Naive thymus-derived CD4-positive, alpha-beta T cell (primary cell): ENCODE measurements around the gene CBLB. TPM values are rescaled to one million over a fixed set of nuclear protein-coding genes. Genes with fewer than 3 reads are reported as not detected.

ENCODE experiments used
- ATAC-seq: fragments of 150-1000 bp; cut with Tn5 transposase; 2 replicates; pipeline ENCODE4 v1.10.0; 2021; ENCODE audit warnings: mild to moderate bottlenecking, moderate library complexity
- CTCF ChIA-PET: fragments of 350-600 bp; sonication (Branson Sonifier 250); formaldehyde crosslinking; loops from one replicate; lab custom pipeline; 2021; ENCODE audit warnings: antibody characterized with exemption; lab: Charles Lee
- POLR2A ChIA-PET: fragments of 350-600 bp; sonication (Branson Sonifier 250); formaldehyde crosslinking; loops from one replicate; lab custom pipeline; 2021; ENCODE audit warnings: antibody characterized with exemption, inconsistent platforms; lab: Charles Lee
- DNase-seq, 9 donors: peaks; one replicate each; pipeline versions ENCODE4 v3.0.0 to v3.0.0-alpha.2; 2020 to 2022; ENCODE audit warnings: mixed read lengths in 1 of 9
- H3K27ac ChIP-seq: one replicate; pipeline ENCODE4 v1.7.0; 2013; ENCODE audit warnings: mild to moderate bottlenecking, low read depth, low read length, moderate library complexity
- H3K27me3 ChIP-seq, 2 donors: one replicate each; pipeline ENCODE4 v1.7.0; 2013; ENCODE audit warnings: low read length in 2 of 2, mild to moderate bottlenecking in 2 of 2, moderate library complexity in 2 of 2; ENCODE audit not compliant: control insufficient read depth in 2 of 2, insufficient read depth in 2 of 2
- H3K36me3 ChIP-seq, 3 experiments: 1 replicate in 2 of 3; 2 replicates in 1 of 3; pipeline ENCODE4 v1.7.0; 2013; ENCODE audit warnings: low read length in 3 of 3, mild to moderate bottlenecking in 3 of 3, moderate library complexity in 1 of 3; ENCODE audit not compliant: insufficient read depth in 3 of 3, control insufficient read depth in 2 of 3
- H3K4me1 ChIP-seq, 2 donors: one replicate each; pipeline ENCODE4 v1.7.0; 2013; ENCODE audit warnings: low read length in 2 of 2, mild to moderate bottlenecking in 2 of 2, moderate library complexity in 1 of 2; ENCODE audit not compliant: control insufficient read depth in 2 of 2, insufficient read depth in 2 of 2
- H3K4me3 ChIP-seq: 2 replicates; pipeline ENCODE4 v1.7.0; 2013; ENCODE audit warnings: mild to moderate bottlenecking, low read length
- H3K9me3 ChIP-seq, 3 experiments: 1 replicate in 2 of 3; 2 replicates in 1 of 3; pipeline ENCODE4 v1.7.0; 2013; ENCODE audit warnings: low read length in 3 of 3; ENCODE audit not compliant: control insufficient read depth in 2 of 3
- H3K27ac Mint-ChIP-seq, 9 donors: one replicate each; pipeline ENCODE4 v1.8.0; 2020 to 2022; ENCODE audit warnings: mixed read lengths in 9 of 9, mild to moderate bottlenecking in 8 of 9, moderate library complexity in 5 of 9, inconsistent platforms in 2 of 9
- H3K27me3 Mint-ChIP-seq, 5 donors: one replicate each; pipeline ENCODE4 v1.8.0; 2021 to 2022; ENCODE audit warnings: mixed read lengths in 5 of 5, mild to moderate bottlenecking in 1 of 5
- H3K36me3 Mint-ChIP-seq, 5 donors: one replicate each; pipeline ENCODE4 v1.8.0; 2020 to 2022; ENCODE audit warnings: mixed read lengths in 5 of 5, mild to moderate bottlenecking in 3 of 5, inconsistent platforms in 1 of 5
- H3K4me1 Mint-ChIP-seq, 7 donors: one replicate each; pipeline ENCODE4 v1.8.0; 2020 to 2022; ENCODE audit warnings: mixed read lengths in 7 of 7, mild to moderate bottlenecking in 3 of 7, inconsistent platforms in 1 of 7
- H3K4me3 Mint-ChIP-seq, 10 donors: one replicate each; pipeline ENCODE4 v1.8.0; 2020 to 2022; ENCODE audit warnings: mild to moderate bottlenecking in 10 of 10, mixed read lengths in 10 of 10, moderate library complexity in 6 of 10, inconsistent platforms in 2 of 10
- H3K9me3 Mint-ChIP-seq, 11 donors: one replicate each; pipeline ENCODE4 v1.8.0; 2020 to 2022; ENCODE audit warnings: mixed read lengths in 11 of 11, mild to moderate bottlenecking in 4 of 11, inconsistent platforms in 1 of 11, moderate library complexity in 1 of 11
- intact Hi-C, 2 donors: fragments of 100-400 bp; cut with micrococcal nuclease; formaldehyde crosslinking; loops; one replicate each; pipeline ENCODE4 v1.15.1; 2023
- polyA plus RNA-seq, 2 donors: library from polyadenylated mRNA; unstranded; fragments of 300-500 nt; fragmentation: Illumina TruSeq; gene quantifications; one replicate each; pipeline ENCODE4 v1.2.3, GENCODE V29; 2021
- total RNA-seq, 6 experiments: library from RNA in 5 of 6; stranded (reverse) in 5 of 6; gene quantifications; 1 replicate in 5 of 6; 2 replicates in 1 of 6; pipeline ENCODE4 v1.2.3 and lab custom pipeline; 2021 to 2026

CBLB gene
- total and polyA plus RNA-seq, 7 experiments from 2014 or later, result 22.4 to 135 (median 97.8) TPM

- no peak overlapping the region for H3K4me3 Mint-ChIP-seq
- no peak overlapping the region for H3K27ac Mint-ChIP-seq
- H3K4me1 ChIP-seq, result peaks cover 22 to 23% of the 10 kb centered on the region in 2 donors
- H3K36me3 ChIP-seq, result peaks cover 0 to 14% (median 10%) of the 10 kb centered on the region in 3 experiments
- peaks cover 0 to 50% (median 45%) of the 10 kb centered on the region in 5 donors for H3K36me3 Mint-ChIP-seq
- ChIA-PET CTCF (no interaction called here), POLR2A (interaction anchor here (1.3 kb wide), 1 partner anchor 33 kb away, joined by 4 read pairs; no protein-coding TSS in a partner anchor)
- H3K9me3 Mint-ChIP-seq, result peaks cover 0 to 6% (median 0%) of the 10 kb centered on the region in 11 donors
- no peak overlapping the region for H3K27ac ChIP-seq
- H3K4me3 ChIP-seq, result no peak overlapping the region
- no peak for DNase-seq
- no peaks in the 10 kb centered on the region for H3K27me3 ChIP-seq
- no peak for ATAC-seq
- no peaks in the 10 kb centered on the region for H3K27me3 Mint-ChIP-seq
- H3K4me1 Mint-ChIP-seq, result peaks cover 18 to 61% (median 54%) of the 10 kb centered on the region in 7 donors
- intact Hi-C loops, result loop anchor here in 1 of 2 donors (1.0 kb wide), 1 partner anchor 7 kb away; no protein-coding TSS in a partner anchor
- no peaks in the 10 kb centered on the region for H3K9me3 ChIP-seq
These were observed 12.2 kb downstream of the CBLB start for GRCh38 chr3:105856605-105857004.

DNA sequence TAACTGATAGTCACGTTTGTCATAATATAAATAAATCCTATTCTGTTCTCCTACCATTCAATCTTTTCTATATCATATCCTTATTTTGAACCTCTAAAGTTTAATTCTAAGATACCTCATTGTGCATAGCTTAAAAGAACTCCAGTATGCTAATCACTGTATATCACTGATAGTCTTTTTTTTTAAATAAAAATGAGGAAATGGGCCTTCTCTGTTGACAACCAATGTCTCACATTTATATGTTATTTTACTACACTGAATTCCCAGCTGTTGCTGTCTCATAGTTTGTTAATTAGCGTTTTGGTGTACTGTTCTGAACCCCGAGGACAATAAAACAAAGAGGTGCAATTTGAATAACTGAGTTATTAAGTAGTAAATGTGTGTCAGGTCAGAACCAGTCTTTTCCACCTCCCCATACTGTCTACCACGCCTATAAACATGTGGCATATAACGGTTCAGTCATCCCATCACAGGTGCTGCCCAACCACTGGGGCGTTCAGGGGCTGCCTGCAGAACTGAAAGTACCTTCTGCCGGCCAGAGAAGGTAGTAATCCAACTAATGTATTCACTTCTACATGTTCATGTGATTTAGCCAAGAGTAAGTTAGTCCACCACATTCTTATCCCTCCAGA lies 14.9 kb downstream of the CBLB start:
- peak; percentile 66 for ATAC-seq
- Histone ChIP-seq H3K4me1 (peaks cover 11 to 30% of the 10 kb centered on the region in 2 donors), H3K9me3 (no peaks in the 10 kb centered on the region), H3K27ac (no peak overlapping the region), H3K27me3 (no peaks in the 10 kb centered on the region), H3K4me3 (no peak overlapping the region), H3K36me3 (peaks cover 0 to 17% (median 10%) of the 10 kb centered on the region in 3 experiments)
- Mint-ChIP-seq H3K27ac (peak overlapping the region in 3 of 9 donors; percentile 3 to 51 (median 32)), H3K27me3 (no peaks in the 10 kb centered on the region), H3K9me3 (peaks cover 0 to 7% (median 0%) of the 10 kb centered on the region in 11 donors), H3K36me3 (peaks cover 5 to 60% (median 58%) of the 10 kb centered on the region in 5 donors), H3K4me1 (peaks cover 16 to 71% (median 66%) of the 10 kb centered on the region in 7 donors), H3K4me3 (no peak overlapping the region)
- ChIA-PET POLR2A (no interaction called here), CTCF (no interaction called here)
- intact Hi-C loops, result loop anchor here in 1 of 2 donors (1.0 kb wide), 1 partner anchor 8 kb away; no protein-coding TSS in a partner anchor
- no peak for DNase-seq

DNA sequence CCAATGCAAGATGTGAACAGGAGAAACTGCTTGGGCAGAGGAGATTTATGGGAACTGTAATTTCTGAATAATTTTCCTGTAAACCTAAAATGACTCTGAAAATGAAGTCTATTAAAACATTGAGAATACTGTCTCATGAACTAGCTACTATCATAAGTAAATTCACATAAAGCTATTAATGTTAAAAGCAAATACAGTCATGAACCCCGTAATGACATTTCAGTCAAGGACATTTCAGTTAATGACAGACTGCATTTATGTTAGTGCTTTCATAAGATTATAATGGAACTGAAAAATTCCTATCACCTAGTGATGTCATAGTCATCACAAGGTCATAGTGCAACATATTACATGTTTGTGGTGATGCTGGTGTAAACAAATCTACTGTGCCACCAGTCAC lies 17.2 kb downstream of the CBLB start:
- CTCF ChIA-PET, result no interaction called here
- Histone ChIP-seq H3K27me3 (no peaks in the 10 kb centered on the region), H3K9me3 (no peaks in the 10 kb centered on the region), H3K36me3 (peaks cover 0 to 17% (median 14%) of the 10 kb centered on the region in 3 experiments), H3K27ac (no peak overlapping the region), H3K4me1 (peaks cover 8 to 33% of the 10 kb centered on the region in 2 donors), H3K4me3 (no peak overlapping the region)
- POLR2A ChIA-PET, result interaction anchor here (0.6 to 1.1 kb wide), 2 partner anchors 15 to 19 kb away, joined by 3 read pairs; no protein-coding TSS in a partner anchor
- intact Hi-C loops, result no loop called here
- DNase-seq (no peak), ATAC-seq (no peak)
- Mint-ChIP-seq H3K9me3 (peaks cover 0 to 7% (median 0%) of the 10 kb centered on the region in 11 donors), H3K4me3 (peak overlapping the region in 1 of 10 donors; percentile 10), H3K27ac (peak overlapping the region in 1 of 9 donors; percentile 2), H3K27me3 (no peaks in the 10 kb centered on the region), H3K36me3 (peaks cover 5 to 68% (median 54%) of the 10 kb centered on the region in 5 donors), H3K4me1 (peaks cover 19 to 76% (median 70%) of the 10 kb centered on the region in 7 donors)

GRCh38 chr3:105851176-105851575 lies 17.6 kb downstream of the CBLB start:
- no peak overlapping the region for H3K4me3 ChIP-seq

GRCh38 chr3:105850593-105850992 lies 18.2 kb downstream of the CBLB start:
- H3K36me3 Mint-ChIP-seq, result peaks cover 5 to 62% (median 50%) of the 10 kb centered on the region in 5 donors
- peak overlapping the region in 2 of 9 donors; percentile 41 to 49 for H3K27ac Mint-ChIP-seq
- Histone ChIP-seq H3K4me3 (no peak overlapping the region), H3K36me3 (peaks cover 0 to 17% (median 11%) of the 10 kb centered on the region in 3 experiments), H3K4me1 (peaks cover 14 to 34% of the 10 kb centered on the region in 2 donors), H3K9me3 (no peaks in the 10 kb centered on the region), H3K27ac (no peak overlapping the region), H3K27me3 (no peaks in the 10 kb centered on the region)
- CTCF ChIA-PET, result interaction anchor here (0.6 kb wide), 1 partner anchor 35 kb away, joined by 3 read pairs; no protein-coding TSS in a partner anchor
- intact Hi-C loops, result no loop called here
- H3K27me3 Mint-ChIP-seq, result no peaks in the 10 kb centered on the region
- peak overlapping the region in 2 of 10 donors; percentile 7 to 10 for H3K4me3 Mint-ChIP-seq
- ATAC-seq (no peak), DNase-seq (no peak)
- H3K9me3 Mint-ChIP-seq, result peaks cover 0 to 7% (median 0%) of the 10 kb centered on the region in 11 donors
- H3K4me1 Mint-ChIP-seq, result peaks cover 20 to 78% (median 70%) of the 10 kb centered on the region in 7 donors
- POLR2A ChIA-PET, result no interaction called here

More at GRCh38 chr3:105851176-105851575, 17.6 kb downstream of the CBLB start:
- peaks cover 5 to 67% (median 54%) of the 10 kb centered on the region in 5 donors for H3K36me3 Mint-ChIP-seq
- intact Hi-C loops, result no loop called here
- peaks cover 10 to 33% of the 10 kb centered on the region in 2 donors for H3K4me1 ChIP-seq
- H3K9me3 Mint-ChIP-seq, result peaks cover 0 to 7% (median 0%) of the 10 kb centered on the region in 11 donors
- ATAC-seq (no peak), DNase-seq (no peak)
- ChIA-PET POLR2A (interaction anchor here (1.1 kb wide), 1 partner anchor 15 kb away, joined by 3 read pairs; no protein-coding TSS in a partner anchor), CTCF (interaction anchor here (0.6 kb wide), 1 partner anchor 35 kb away, joined by 3 read pairs; no protein-coding TSS in a partner anchor)
- peak overlapping the region in 3 of 9 donors; percentile 2 to 58 (median 49) for H3K27ac Mint-ChIP-seq
- H3K4me3 Mint-ChIP-seq, result peak overlapping the region in 2 of 10 donors; percentile 10 to 69
- no peaks in the 10 kb centered on the region for H3K27me3 ChIP-seq
- no peaks in the 10 kb centered on the region for H3K9me3 ChIP-seq
- H3K4me1 Mint-ChIP-seq, result peaks cover 19 to 80% (median 72%) of the 10 kb centered on the region in 7 donors
- H3K27me3 Mint-ChIP-seq, result no peaks in the 10 kb centered on the region
- peaks cover 0 to 17% (median 14%) of the 10 kb centered on the region in 3 experiments for H3K36me3 ChIP-seq
- H3K27ac ChIP-seq, result no peak overlapping the region

GRCh38 chr3:105848821-105849220 lies 20.0 kb downstream of the CBLB start:
- Histone ChIP-seq H3K27me3 (no peaks in the 10 kb centered on the region), H3K36me3 (peaks cover 0 to 10% (median 10%) of the 10 kb centered on the region in 3 experiments), H3K4me1 (peaks cover 17 to 41% of the 10 kb centered on the region in 2 donors), H3K27ac (no peak overlapping the region), H3K4me3 (no peak overlapping the region), H3K9me3 (no peaks in the 10 kb centered on the region)
- Mint-ChIP-seq H3K36me3 (peaks cover 5 to 55% (median 43%) of the 10 kb centered on the region in 5 donors), H3K4me1 (peaks cover 21 to 82% (median 73%) of the 10 kb centered on the region in 7 donors), H3K9me3 (peaks cover 0 to 8% (median 0%) of the 10 kb centered on the region in 11 donors), H3K4me3 (peak overlapping the region in 2 of 10 donors; percentile 14 to 39), H3K27me3 (no peaks in the 10 kb centered on the region), H3K27ac (peak overlapping the region in 3 of 9 donors; percentile 21 to 66 (median 63))
- ChIA-PET POLR2A (no interaction called here), CTCF (no interaction called here)
- ATAC-seq (no peak), DNase-seq (no peak)
- intact Hi-C loops, result loop anchor here in 1 of 2 donors (1.0 to 5.0 kb wide), 3 partner anchors 8 to 37 kb away; no protein-coding TSS in a partner anchor
